ENCODE results near the gene RIBC1. TPM values are rescaled to one million over a fixed set of nuclear protein-coding genes. Genes with fewer than 3 reads are reported as not detected.

Gene RIBC1
- 0.70 TPM for polyA plus RNA-seq (2012; ENCODE audit: missing spikeins)

DNA sequence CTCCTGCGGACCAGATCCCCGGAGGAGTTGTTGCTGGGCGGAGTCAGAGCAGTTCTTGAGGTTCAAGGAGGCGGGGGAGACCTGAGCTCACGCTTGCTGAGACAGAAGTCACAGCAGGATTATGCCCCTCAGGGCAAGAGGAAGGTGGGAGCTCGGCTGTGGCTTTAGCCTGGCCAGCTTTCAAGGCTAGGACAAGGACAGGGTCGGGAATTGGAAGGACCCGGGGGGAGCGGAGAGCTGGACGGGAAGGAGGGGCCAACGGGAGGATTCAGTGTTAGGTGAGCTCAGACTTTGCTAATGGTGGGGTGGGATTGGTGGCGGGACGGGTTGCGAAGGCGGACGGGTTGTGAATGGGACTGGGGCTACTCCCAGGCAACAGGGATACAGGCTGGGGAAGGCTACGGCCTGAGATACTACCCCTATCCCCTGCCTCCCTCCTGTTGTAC lies at the start of gene RIBC1:
Gene RIBC1 (plus strand): TSS at position 13 of the 446 bp plus-strand sequence. CDS start 3,404 bp downstream, outside the sequence.
- TF ChIP-seq POLR2A (IDR thresholded peaks at IDR 0.05; ENCODE audit: low read depth, low read length): no peak
- TF ChIP-seq POLR2AphosphoS5 (IDR thresholded peaks at IDR 0.05; ENCODE audit: low read depth, low read length): no peak
- no peak for TF ChIP-seq TAF1 (IDR thresholded peaks at IDR 0.05; ENCODE audit: borderline replicate concordance, low read depth, low read length)
- no peak for DNase-seq (ENCODE audit: insufficient read length)
- FAIRE-seq: no peak

GRCh38 chrX:53373307-53373706 lies 49.4 kb upstream of the RIBC1 start:
- FAIRE-seq (no peak), DNase-seq (ENCODE audit: insufficient read length) (no peak)
- no peak for TF ChIP-seq POLR2AphosphoS5 (IDR thresholded peaks at IDR 0.05; ENCODE audit: low read depth, low read length)
- no peak for TF ChIP-seq POLR2A (IDR thresholded peaks at IDR 0.05; ENCODE audit: low read depth, low read length)
- no peak for TF ChIP-seq TAF1 (IDR thresholded peaks at IDR 0.05; ENCODE audit: borderline replicate concordance, low read depth, low read length)

- TF ChIP-seq POLR2AphosphoS5 (IDR thresholded peaks at IDR 0.05; ENCODE audit: low read depth, low read length) (no peak), TAF1 (IDR thresholded peaks at IDR 0.05; ENCODE audit: borderline replicate concordance, low read depth, low read length) (no peak), POLR2A (IDR thresholded peaks at IDR 0.05; ENCODE audit: low read depth, low read length) (no peak)
- DNase-seq (ENCODE audit: insufficient read length) (no peak), FAIRE-seq (peak; percentile 5)
Measured at GRCh38 chrX:53374222-53374820, 48.4 kb upstream of the RIBC1 start.

DNA sequence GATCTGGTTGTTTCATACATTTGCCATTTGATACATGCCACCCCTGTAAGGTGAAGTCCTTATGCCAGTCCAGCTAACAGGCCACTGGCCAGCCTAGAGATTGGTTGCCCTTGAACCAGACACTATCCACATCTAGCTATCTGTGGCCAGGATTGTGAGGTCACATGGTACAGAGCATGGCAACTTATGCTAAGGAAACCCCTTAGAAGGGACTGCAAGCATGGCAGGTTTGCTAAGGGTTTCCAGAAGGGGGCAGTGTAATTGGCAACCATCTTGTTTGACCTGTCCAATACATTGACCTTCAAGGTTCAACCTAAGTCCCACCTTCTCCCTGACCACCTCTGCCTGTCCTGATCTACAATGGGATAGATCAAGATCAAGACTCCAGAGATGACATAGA lies 47.8 kb upstream of the RIBC1 start:
- FAIRE-seq: no peak
- TF ChIP-seq POLR2A (IDR thresholded peaks at IDR 0.05; ENCODE audit: low read depth, low read length) (no peak), TAF1 (IDR thresholded peaks at IDR 0.05; ENCODE audit: borderline replicate concordance, low read depth, low read length) (no peak), POLR2AphosphoS5 (IDR thresholded peaks at IDR 0.05; ENCODE audit: low read depth, low read length) (no peak)
- DNase-seq (ENCODE audit: insufficient read length): no peak

DNA sequence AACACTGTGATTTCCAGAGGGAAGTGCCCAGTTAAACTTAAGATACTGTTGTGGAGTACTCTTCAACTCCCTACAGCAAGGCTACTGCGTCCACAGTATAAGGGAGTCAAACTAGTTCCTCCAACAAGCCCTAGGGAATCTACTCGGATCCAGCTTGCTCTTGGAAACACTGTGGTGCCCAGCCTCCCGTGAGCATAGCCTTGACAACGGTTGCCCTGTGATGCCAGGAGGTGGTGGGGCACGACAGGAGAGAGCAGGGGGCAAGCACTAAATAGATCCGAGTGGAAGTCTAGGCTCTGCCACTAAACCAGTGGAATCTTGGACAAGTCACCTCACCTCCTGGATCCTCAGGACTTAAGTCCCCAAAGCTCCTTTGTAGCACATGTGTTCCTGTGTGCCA lies 45.8 kb upstream of the RIBC1 start:
- DNase-seq (ENCODE audit: insufficient read length) (no peak), FAIRE-seq (no peak)
- no peak for TF ChIP-seq POLR2AphosphoS5 (IDR thresholded peaks at IDR 0.05; ENCODE audit: low read depth, low read length)
- TF ChIP-seq POLR2A (IDR thresholded peaks at IDR 0.05; ENCODE audit: low read depth, low read length): no peak

DNA sequence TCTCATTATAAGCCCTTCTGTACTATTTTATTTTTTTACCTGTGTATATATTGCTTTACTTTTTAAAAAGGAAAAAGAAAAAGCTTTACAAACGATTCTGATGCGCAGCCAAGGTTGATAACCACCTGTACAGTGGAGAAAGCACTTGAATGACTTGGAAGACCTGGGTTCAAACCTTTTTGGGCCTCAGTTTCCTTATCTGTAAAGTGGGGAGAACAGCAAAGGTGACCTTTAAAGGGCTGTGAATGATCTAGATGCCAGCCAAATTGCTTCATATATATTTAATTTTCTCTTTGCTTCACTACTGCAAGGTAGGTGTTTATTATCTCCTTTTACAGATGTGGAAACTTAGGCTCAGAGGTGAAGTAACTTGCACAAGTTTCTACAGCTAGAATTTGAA lies 45.2 kb upstream of the RIBC1 start:
- TF ChIP-seq POLR2A (IDR thresholded peaks at IDR 0.05; ENCODE audit: low read depth, low read length) (no peak), POLR2AphosphoS5 (IDR thresholded peaks at IDR 0.05; ENCODE audit: low read depth, low read length) (no peak), TAF1 (IDR thresholded peaks at IDR 0.05; ENCODE audit: borderline replicate concordance, low read depth, low read length) (no peak)
- DNase-seq (ENCODE audit: insufficient read length) (no peak), FAIRE-seq (no peak)

GRCh38 chrX:53379008-53379710 lies 43.5 kb upstream of the RIBC1 start:
- FAIRE-seq: no peak
- DNase-seq (ENCODE audit: insufficient read length): no peak
- no peak for TF ChIP-seq POLR2AphosphoS5 (IDR thresholded peaks at IDR 0.05; ENCODE audit: low read depth, low read length)
- no peak for TF ChIP-seq TAF1 (IDR thresholded peaks at IDR 0.05; ENCODE audit: borderline replicate concordance, low read depth, low read length)
- TF ChIP-seq POLR2A (IDR thresholded peaks at IDR 0.05; ENCODE audit: low read depth, low read length): no peak

DNA sequence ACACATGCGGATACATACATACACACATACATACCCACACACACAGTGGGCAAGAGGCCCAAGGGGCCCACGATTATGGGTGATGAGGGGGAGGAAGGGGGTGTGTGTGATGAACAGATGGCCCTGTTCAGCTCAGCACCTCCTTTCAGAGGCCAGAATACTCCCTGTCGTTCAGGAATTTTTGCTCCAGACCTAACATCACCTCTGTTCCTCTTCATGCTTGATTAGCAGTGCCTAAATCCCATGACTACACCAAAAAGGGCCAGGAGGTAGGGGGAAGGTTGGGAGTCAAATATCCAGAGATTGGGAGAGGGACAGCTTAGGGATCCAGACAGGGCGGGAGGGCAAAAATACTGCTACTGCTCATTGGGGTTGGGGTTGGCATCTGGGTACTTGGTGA lies 42.9 kb upstream of the RIBC1 start:
- DNase-seq (ENCODE audit: insufficient read length) (no peak), FAIRE-seq (no peak)
- TF ChIP-seq POLR2AphosphoS5 (IDR thresholded peaks at IDR 0.05; ENCODE audit: low read depth, low read length) (no peak), POLR2A (IDR thresholded peaks at IDR 0.05; ENCODE audit: low read depth, low read length) (no peak), TAF1 (IDR thresholded peaks at IDR 0.05; ENCODE audit: borderline replicate concordance, low read depth, low read length) (no peak)

DNA sequence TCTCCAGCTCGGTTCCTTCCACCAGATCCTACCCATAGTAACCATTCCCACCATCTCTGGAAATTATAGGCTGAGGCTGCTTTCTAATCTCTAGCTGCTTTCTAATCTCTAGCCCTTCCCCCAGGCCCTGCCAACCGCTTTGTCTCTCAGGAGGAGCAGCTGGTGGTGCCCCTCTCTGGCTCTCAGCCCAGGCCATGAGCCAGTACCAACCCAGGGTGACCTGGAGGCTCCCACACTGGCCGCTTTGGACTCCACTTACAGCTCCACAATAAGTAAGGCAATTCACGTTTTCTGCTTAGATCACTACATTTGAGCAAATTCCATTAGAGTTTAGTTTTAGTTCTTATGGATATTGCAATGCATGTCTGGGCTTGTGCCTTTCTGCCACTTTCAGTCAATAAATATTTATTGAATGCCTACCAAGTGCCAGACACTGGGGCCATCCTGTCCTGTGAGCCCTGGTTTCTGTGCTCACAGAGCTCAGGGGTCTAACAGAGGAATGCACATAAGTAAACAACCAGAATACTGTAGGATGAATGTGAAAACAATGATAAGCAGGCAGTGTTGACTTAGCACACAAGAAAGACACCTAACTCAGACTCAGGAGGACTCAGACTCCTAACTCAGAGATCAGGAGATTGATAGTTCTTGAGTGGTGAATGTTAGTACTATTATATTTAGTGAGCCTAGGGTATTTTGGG lies 39.1 kb upstream of the RIBC1 start:
- FAIRE-seq (no peak), DNase-seq (ENCODE audit: insufficient read length) (no peak)
- no peak for TF ChIP-seq TAF1 (IDR thresholded peaks at IDR 0.05; ENCODE audit: borderline replicate concordance, low read depth, low read length)
- TF ChIP-seq POLR2AphosphoS5 (IDR thresholded peaks at IDR 0.05; ENCODE audit: low read depth, low read length): no peak
- TF ChIP-seq POLR2A (IDR thresholded peaks at IDR 0.05; ENCODE audit: low read depth, low read length): no peak

DNA sequence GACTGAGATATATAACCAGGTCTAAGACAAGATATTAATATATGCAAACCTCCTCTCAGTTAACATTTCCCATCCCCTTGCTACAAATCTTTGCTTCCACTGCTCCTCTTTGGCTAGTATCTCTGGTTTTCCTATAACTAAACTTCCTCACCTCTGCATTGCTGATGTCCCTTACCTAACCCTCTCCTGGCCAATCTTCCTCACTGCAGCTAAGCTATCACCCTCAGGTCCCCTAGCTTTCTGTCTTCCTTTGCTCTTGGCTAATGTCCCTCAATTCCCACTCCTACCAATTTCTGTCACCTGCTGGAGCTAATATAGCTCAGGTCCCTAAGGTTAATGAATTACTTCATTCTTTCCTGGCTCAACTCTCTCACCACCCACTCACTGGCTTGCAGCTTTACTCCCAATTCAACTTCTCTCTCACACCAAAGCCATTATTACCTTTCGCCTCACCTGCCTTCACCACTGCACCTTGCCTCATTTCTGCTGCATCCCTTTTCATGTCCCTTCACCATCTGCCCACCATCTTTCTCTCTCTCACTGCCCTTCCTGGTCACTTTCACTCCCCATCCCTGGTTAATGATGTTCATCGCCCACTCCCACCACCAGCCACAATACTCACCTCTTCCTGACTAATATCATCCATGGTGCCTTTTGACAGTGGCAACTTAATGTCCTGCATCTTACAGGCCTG lies 26.9 kb upstream of the RIBC1 start:
- no peak for TF ChIP-seq TAF1 (IDR thresholded peaks at IDR 0.05; ENCODE audit: borderline replicate concordance, low read depth, low read length)
- peak; percentile 62 for TF ChIP-seq POLR2A (IDR thresholded peaks at IDR 0.05; ENCODE audit: low read depth, low read length)
- peak; percentile 45 for TF ChIP-seq POLR2AphosphoS5 (IDR thresholded peaks at IDR 0.05; ENCODE audit: low read depth, low read length)
- no peak for FAIRE-seq

GRCh38 chrX:53398216-53398615 lies 24.5 kb upstream of the RIBC1 start:
- TF ChIP-seq POLR2A (IDR thresholded peaks at IDR 0.05; ENCODE audit: low read depth, low read length) (no peak), POLR2AphosphoS5 (IDR thresholded peaks at IDR 0.05; ENCODE audit: low read depth, low read length) (no peak; the same call in 1 of the 2 replicates), TAF1 (IDR thresholded peaks at IDR 0.05; ENCODE audit: borderline replicate concordance, low read depth, low read length) (no peak)
- DNase-seq (ENCODE audit: insufficient read length) (no peak), FAIRE-seq (no peak)

More for the DNA sequence above, 26.9 kb upstream of the RIBC1 start:
- no peak for DNase-seq (ENCODE audit: insufficient read length)
